H1 (cell line): ENCODE measurements around the gene PPP2R2C. TPM values are rescaled to one million over a fixed set of nuclear protein-coding genes. Genes with fewer than 3 reads are reported as not detected.
A peak's percentile ranks its signal among the peaks of the same experiment; 100 is the strongest.

Experiments used
- CTCF ChIA-PET: fragments of 300-600 bp; sonication (Branson Sonifier 250); formaldehyde crosslinking; loops from one replicate; lab custom pipeline; 2021; ENCODE audit not compliant: partially characterized antibody; lab: Charles Lee
- POLR2A ChIA-PET: fragments of 300-600 bp; sonication (Branson Sonifier 250); formaldehyde crosslinking; loops from one replicate; lab custom pipeline; 2021; ENCODE audit warnings: inconsistent platforms; ENCODE audit not compliant: partially characterized antibody; lab: Charles Lee
- DNase-seq, 2 experiments: peaks; one replicate each; pipeline versions ENCODE4 v3.0.0 to v3.0.0-alpha.2; 2010 to 2022; ENCODE audit warnings: low spot score in 2 of 2, low read depth in 1 of 2, mixed read lengths in 1 of 2
- FAIRE-seq: peaks from 2 replicates; lab custom pipeline; 2011; peaks lifted over from hg19 to GRCh38; lab: Jason Lieb, UNC
- H2AFZ ChIP-seq: 2 replicates; pipeline ENCODE4 v1.8.1; 2012; ENCODE audit warnings: low read length, inconsistent platforms
- H2AK5ac ChIP-seq: 2 replicates; pipeline ENCODE4 v1.6.1; 2013; ENCODE audit warnings: low read depth, low read length
- H2BK120ac ChIP-seq: replicated peaks from 2 replicates; pipeline ENCODE3; 2013; ENCODE audit warnings: low read depth, low read length, inconsistent platforms
- H2BK12ac ChIP-seq: 2 replicates; pipeline ENCODE4 v1.6.1; 2013; ENCODE audit warnings: low read depth, low read length
- H2BK15ac ChIP-seq: 2 replicates; pipeline ENCODE4 v1.6.1; 2013; ENCODE audit warnings: low read length
- H2BK20ac ChIP-seq: 2 replicates; pipeline ENCODE4 v1.6.1; 2013; ENCODE audit warnings: low read length
- H2BK5ac ChIP-seq: 2 replicates; pipeline ENCODE4 v1.6.1; 2013; ENCODE audit warnings: low read depth, low read length
- H3K14ac ChIP-seq: 2 replicates; pipeline ENCODE4 v1.6.1; 2013; ENCODE audit warnings: inconsistent platforms; ENCODE audit not compliant: insufficient read length
- H3K18ac ChIP-seq: 2 replicates; pipeline ENCODE4 v1.6.1; 2013; ENCODE audit warnings: low read length; ENCODE audit errors: extremely low read depth
- H3K23ac ChIP-seq: 2 replicates; pipeline ENCODE4 v1.6.1; 2013; ENCODE audit warnings: inconsistent platforms; ENCODE audit not compliant: insufficient read length
- H3K23me2 ChIP-seq: 2 replicates; pipeline ENCODE4 v1.6.1; 2013; ENCODE audit warnings: low read depth, low read length
- H3K27ac ChIP-seq: 2 replicates; pipeline ENCODE4 v1.6.1; 2011; ENCODE audit warnings: low read depth, low read length, inconsistent platforms
- H3K27me3 ChIP-seq, 4 experiments: replicated peaks in 1 of 4; 1 replicate in 1 of 4; 2 replicates in 3 of 4; pipeline versions ENCODE4 v1.6.1 to v1.8.1; 2011 to 2013; ENCODE audit warnings: low read length in 3 of 4, mild to moderate bottlenecking in 3 of 4, inconsistent platforms in 2 of 4, mixed read lengths in 2 of 4, moderate library complexity in 1 of 4; ENCODE audit not compliant: control insufficient read depth in 3 of 4, insufficient read depth in 3 of 4; ENCODE audit errors: extremely low read depth in 1 of 4
- H3K36me3 ChIP-seq, 4 experiments: 2 replicates each; pipeline versions ENCODE4 v1.6.1 to v1.8.1; 2011 to 2013; ENCODE audit warnings: mild to moderate bottlenecking in 4 of 4, low read length in 3 of 4, moderate library complexity in 2 of 4, control low read depth in 1 of 4, inconsistent platforms in 1 of 4; ENCODE audit not compliant: insufficient read depth in 4 of 4, control insufficient read depth in 2 of 4
- H3K4ac ChIP-seq: replicated peaks from 2 replicates; pipeline ENCODE3; 2013; ENCODE audit warnings: low read length, low read depth, mixed read lengths, inconsistent platforms; ENCODE audit not compliant: insufficient read length
- H3K4me1 ChIP-seq, 4 experiments: replicated peaks in 1 of 4; 1 replicate in 1 of 4; 2 replicates in 3 of 4; pipeline versions ENCODE4 v1.6.1 to v1.8.1; 2011 to 2013; ENCODE audit warnings: low read length in 3 of 4, inconsistent platforms in 2 of 4, mixed read lengths in 1 of 4; ENCODE audit not compliant: insufficient read depth in 4 of 4, control insufficient read depth in 3 of 4
- H3K4me2 ChIP-seq, 2 experiments: 2 replicates each; pipeline versions ENCODE4 v1.6.1 to v1.8.1; 2011 to 2013; ENCODE audit warnings: low read depth in 2 of 2, low read length in 2 of 2, control low read depth in 1 of 2, inconsistent platforms in 1 of 2, mild to moderate bottlenecking in 1 of 2; ENCODE audit not compliant: insufficient read depth in 1 of 2
- H3K4me3 ChIP-seq, 4 experiments: fragments of 200-600, 300-600 bp in 1 of 4; sonication (generic), shearing (Covaris generic), sonication (Bioruptor Twin) in 1 of 4; 2 replicates each; pipeline versions ENCODE4 v1.5.1 to v1.8.1; 2011 to 2016; ENCODE audit warnings: low read length in 4 of 4, low read depth in 3 of 4, control low read depth in 2 of 4, inconsistent platforms in 2 of 4, mild to moderate bottlenecking in 2 of 4, mixed read lengths in 1 of 4, moderate library complexity in 1 of 4; ENCODE audit not compliant: insufficient read depth in 2 of 4; ENCODE audit errors: extremely low read depth in 1 of 4
- H3K56ac ChIP-seq: replicated peaks from 2 replicates; pipeline ENCODE3; 2013; ENCODE audit warnings: low read depth, mild to moderate bottlenecking, mixed read lengths, low read length, inconsistent platforms; ENCODE audit not compliant: insufficient read length
- H3K79me1 ChIP-seq: 2 replicates; pipeline ENCODE4 v1.6.1; 2013; ENCODE audit warnings: low read depth, low read length, control low read depth
- H3K79me2 ChIP-seq, 2 experiments: 2 replicates each; pipeline versions ENCODE4 v1.6.1 to v1.8.1; 2012 to 2013; ENCODE audit warnings: low read length in 2 of 2, mild to moderate bottlenecking in 2 of 2, inconsistent platforms in 1 of 2; ENCODE audit not compliant: insufficient read depth in 2 of 2, control insufficient read depth in 1 of 2
- H3K9ac ChIP-seq, 4 experiments: replicated peaks in 1 of 4; 1 replicate in 1 of 4; 2 replicates in 3 of 4; pipeline versions ENCODE4 v1.6.1 to v1.8.1; 2011 to 2013; ENCODE audit warnings: low read depth in 3 of 4, low read length in 3 of 4, control low read depth in 2 of 4, mild to moderate bottlenecking in 2 of 4, moderate library complexity in 2 of 4, inconsistent platforms in 1 of 4; ENCODE audit errors: extremely low read depth in 1 of 4
- H3K9me3 ChIP-seq, 2 experiments: 2 replicates each; pipeline versions ENCODE4 v1.6.1 to v1.8.1; 2012 to 2013; ENCODE audit warnings: mild to moderate bottlenecking in 2 of 2, moderate library complexity in 2 of 2, control low read depth in 1 of 2, inconsistent platforms in 1 of 2, low read depth in 1 of 2, low read length in 1 of 2, mixed read lengths in 1 of 2; ENCODE audit not compliant: insufficient read depth in 2 of 2
- H4K20me1 ChIP-seq, 2 experiments: replicated peaks in 1 of 2; 2 replicates each; pipeline versions ENCODE3 to v1.8.1; 2011 to 2013; ENCODE audit warnings: inconsistent platforms in 2 of 2, low read length in 2 of 2, mild to moderate bottlenecking in 1 of 2; ENCODE audit not compliant: insufficient read depth in 2 of 2, control insufficient read depth in 1 of 2
- H4K5ac ChIP-seq: 2 replicates; pipeline ENCODE4 v1.6.1; 2013; ENCODE audit warnings: low read length, low read depth, mixed read lengths, inconsistent platforms; ENCODE audit not compliant: insufficient read length
- H4K8ac ChIP-seq: 2 replicates; pipeline ENCODE4 v1.8.0; 2013; ENCODE audit warnings: mild to moderate bottlenecking, moderate library complexity, low read length, inconsistent platforms; ENCODE audit not compliant: insufficient read depth; ENCODE audit errors: extremely low read depth
- H4K91ac ChIP-seq: replicated peaks from 2 replicates; pipeline ENCODE3; 2013; ENCODE audit warnings: low read length, mixed read lengths, inconsistent platforms; ENCODE audit not compliant: insufficient read length
- EP300 ChIP-seq, 2 experiments: IDR thresholded peaks; 1 replicate in 1 of 2; 2 replicates in 1 of 2; pipeline ENCODE4 v1.6.1; 2011 to 2012; ENCODE audit warnings: low read depth in 2 of 2, low read length in 2 of 2, mild to moderate bottlenecking in 2 of 2, borderline replicate concordance in 1 of 2, inconsistent platforms in 1 of 2, moderate library complexity in 1 of 2
- SIX5 ChIP-seq: IDR thresholded peaks from 2 replicates; pipeline ENCODE4 v1.6.1; 2011; ENCODE audit warnings: mild to moderate bottlenecking, low read depth, low read length
- TCF12 ChIP-seq: IDR thresholded peaks from 2 replicates; pipeline ENCODE4 v1.6.1; 2011; ENCODE audit warnings: low read depth, mild to moderate bottlenecking, low read length
- WGBS, 2 experiments: shearing (Covaris generic) in 1 of 2; methylation state at CpG; one replicate each; pipeline versions ENCODE4 v1.1.6 to v1.1.7; 2013 to 2015; ENCODE audit warnings: low lambda C conversion rate in 2 of 2, mixed read lengths in 2 of 2, inconsistent platforms in 1 of 2, low coverage in 1 of 2, missing lambda C conversion rate in 1 of 2; ENCODE audit not compliant: insufficient replicate concordance in 2 of 2, insufficient coverage in 1 of 2, insufficient read length in 1 of 2; ENCODE audit errors: extremely low coverage in 1 of 2, missing lambda C conversion rate in 1 of 2; 5-methylcytosine and 5-hydroxymethylcytosine counted together
- polyA plus RNA-seq, 7 experiments: library from polyadenylated mRNA; depleted of rRNA in 3 of 7; stranded (reverse) in 5 of 7; unstranded in 2 of 7; fragments of >200 nt in 5 of 7; fragments of 200-250 nt in 2 of 7; gene quantifications; 1 replicate in 5 of 7; 2 replicates in 1 of 7; 4 replicates in 1 of 7; pipeline versions ENCODE4 v1.2.1 to v1.2.3, GENCODE V29; 2011 to 2013; ENCODE audit warnings: missing spikeins in 2 of 7, mixed read lengths in 2 of 7
- total RNA-seq: library from RNA; stranded (reverse); fragmentation: NEBNext Ultra II Directional; extraction: Animal tissue kit (Norgen Biotek cat#: 25700); gene quantifications from 2 replicates; pipeline ENCODE4 v1.2.1, GENCODE V29; 2021

The PPP2R2C gene
- total and polyA plus RNA-seq, 2 of the 8 experiments (the other 6 are each of a cell fraction or from before 2014, with no cell fraction given), result 6.4 TPM

- DNase-seq (no peak), FAIRE-seq (no peak)
- peak overlapping the region; percentile 37 for H4K91ac ChIP-seq
- no peak overlapping the region for H4K8ac ChIP-seq
- ChIA-PET CTCF (interaction anchor here (1.3 to 1.6 kb wide), 2 partner anchors 23 to 119 kb away, joined by 3 to 7 read pairs; no protein-coding TSS in a partner anchor), POLR2A (no interaction called here)
- no peaks in the 10 kb centered on the region for H4K20me1 ChIP-seq
- no peak overlapping the region for H3K18ac ChIP-seq
- no peak overlapping the region for H2BK12ac ChIP-seq
- no peaks in the 10 kb centered on the region for H3K36me3 ChIP-seq
- no peak overlapping the region for H2BK5ac ChIP-seq
- TF ChIP-seq SIX5 (no peak), EP300 (IDR thresholded peaks at IDR 0.05; ENCODE audit: borderline replicate concordance in 1 of 2, low read depth in 2 of 2, low read length in 2 of 2) (no peak), TCF12 (no peak)
- H3K4me3 ChIP-seq, result no peak overlapping the region
- H3K9me3 ChIP-seq, result no peaks in the 10 kb centered on the region
- H4K5ac ChIP-seq, result no peak overlapping the region
- H3K27me3 ChIP-seq, result no peaks in the 10 kb centered on the region
- H2AFZ ChIP-seq, result no peak overlapping the region
- H3K14ac ChIP-seq, result no peak overlapping the region
- no peak overlapping the region for H2BK120ac ChIP-seq
- H3K79me2 ChIP-seq, result no peaks in the 10 kb centered on the region
- no peak overlapping the region for H3K56ac ChIP-seq
- 0 out of 2 replicates have a peak overlapping the region, but pooled peaks have one; percentile 65 for H2AK5ac ChIP-seq
- 86% methylated on average over 6 of the region's 6 CpGs; no CpG with 5 or more reads in 1 of the 2 experiments for WGBS, 2 experiments
- H2BK20ac ChIP-seq, result no peak overlapping the region
- no peak overlapping the region for H3K9ac ChIP-seq
- no peak overlapping the region for H3K4ac ChIP-seq
- H2BK15ac ChIP-seq, result no peak overlapping the region
- peaks cover 0 to 7% (median 2%) of the 10 kb centered on the region in 4 experiments; a peak in 4 of 7 replicates for H3K4me1 ChIP-seq
- H3K23me2 ChIP-seq, result no peaks in the 10 kb centered on the region
- H3K23ac ChIP-seq, result no peak overlapping the region
- H3K4me2 ChIP-seq, result no peak overlapping the region
- no peak overlapping the region for H3K27ac ChIP-seq
- no peaks in the 10 kb centered on the region for H3K79me1 ChIP-seq
Observed at GRCh38 chr4:6451309-6451708, 21.1 kb downstream of the PPP2R2C start.
